Measurements from ENCODE around the gene FABP7. TPM values are rescaled to one million over a fixed set of nuclear protein-coding genes. Genes with fewer than 3 reads are reported as not detected.

FABP7 gene
- polyA plus RNA-seq, 4 donors = 0.16 to 1.0 TPM; not detected in 2

DNA sequence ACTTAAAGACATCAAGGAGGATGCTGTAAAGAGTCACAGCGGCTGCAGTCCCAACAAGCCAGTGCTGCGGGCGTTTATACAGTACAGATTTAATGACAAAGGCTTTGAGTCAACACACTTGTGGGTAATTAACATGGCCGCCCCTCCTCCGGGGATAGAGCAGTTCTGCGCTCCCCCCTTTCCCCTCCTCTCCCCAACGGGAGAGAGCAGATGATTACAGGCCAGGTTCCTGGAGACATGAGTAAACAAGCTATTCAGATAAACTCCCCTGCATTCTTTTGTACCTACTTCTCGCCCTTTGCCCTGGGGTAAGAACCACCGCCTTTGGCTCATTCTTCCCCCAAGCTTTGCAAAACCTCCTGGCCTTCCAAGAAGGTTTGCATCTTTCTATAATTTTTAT is 23.6 kb upstream of the FABP7 start:
- no peak for DNase-seq (ENCODE audit: low read depth in 4 of 4, low spot score in 2 of 4)

DNA sequence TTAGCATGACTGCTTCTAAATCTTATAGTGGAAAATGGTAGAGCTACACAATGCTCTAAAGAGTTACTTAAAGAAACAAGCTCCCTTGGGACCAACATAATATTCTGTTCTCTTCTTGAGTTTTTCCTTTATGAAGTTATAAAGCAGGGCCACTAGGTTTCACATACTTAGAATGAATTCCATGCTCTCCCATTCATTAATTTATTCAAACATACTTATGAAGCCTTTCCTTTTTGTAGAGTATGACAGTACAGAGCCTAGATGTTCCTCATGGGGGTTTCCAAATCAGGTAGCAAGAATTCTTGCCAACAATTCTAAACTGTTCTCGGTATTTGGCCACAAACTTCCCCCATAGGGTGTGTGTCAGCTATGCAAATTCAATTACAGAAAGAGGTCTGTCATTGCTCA is 20.6 kb upstream of the FABP7 start:
- no peak for DNase-seq (ENCODE audit: low read depth in 4 of 4, low spot score in 2 of 4)

DNA sequence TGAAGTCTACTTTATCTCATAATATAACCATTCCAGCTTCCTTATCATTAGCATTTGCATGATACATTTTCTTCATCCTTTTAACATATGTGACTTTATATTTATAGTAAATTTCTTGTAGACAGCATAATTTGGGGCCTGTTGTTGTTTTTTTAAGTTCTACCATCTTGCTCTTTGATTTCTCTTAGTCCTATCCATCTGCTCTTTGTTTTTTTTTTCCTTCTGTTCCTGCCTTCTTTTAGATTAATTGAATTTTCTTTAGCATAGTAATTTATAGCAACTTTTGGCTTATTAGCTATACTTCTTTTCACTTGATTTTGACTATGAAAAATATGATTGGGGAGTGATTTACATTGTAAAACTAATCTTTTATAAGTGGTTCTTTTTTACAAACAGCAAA is 19.2 kb upstream of the FABP7 start:
- DNase-seq (ENCODE audit: low read depth in 4 of 4, low spot score in 2 of 4) = no peak

DNA sequence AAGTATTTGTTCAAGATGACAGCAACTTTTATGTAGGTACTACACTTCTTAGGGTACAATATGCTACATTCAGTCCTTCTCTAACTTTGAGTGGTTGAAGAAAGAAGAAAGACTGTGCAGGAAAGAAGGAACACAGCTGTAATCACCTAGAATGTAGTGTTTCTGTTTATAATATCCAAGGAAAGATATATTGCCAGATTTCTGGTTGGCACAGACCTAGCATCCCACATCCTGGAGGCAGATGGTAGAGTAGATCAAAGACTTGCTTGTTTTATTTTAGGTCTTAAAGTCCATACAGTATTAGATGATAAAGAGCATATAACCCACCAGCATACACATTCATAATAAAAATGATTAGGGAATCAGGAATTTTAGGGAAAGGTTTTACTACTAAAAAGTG is 13.3 kb upstream of the FABP7 start:
- no peak for DNase-seq (ENCODE audit: low read depth in 4 of 4, low spot score in 2 of 4)

DNA sequence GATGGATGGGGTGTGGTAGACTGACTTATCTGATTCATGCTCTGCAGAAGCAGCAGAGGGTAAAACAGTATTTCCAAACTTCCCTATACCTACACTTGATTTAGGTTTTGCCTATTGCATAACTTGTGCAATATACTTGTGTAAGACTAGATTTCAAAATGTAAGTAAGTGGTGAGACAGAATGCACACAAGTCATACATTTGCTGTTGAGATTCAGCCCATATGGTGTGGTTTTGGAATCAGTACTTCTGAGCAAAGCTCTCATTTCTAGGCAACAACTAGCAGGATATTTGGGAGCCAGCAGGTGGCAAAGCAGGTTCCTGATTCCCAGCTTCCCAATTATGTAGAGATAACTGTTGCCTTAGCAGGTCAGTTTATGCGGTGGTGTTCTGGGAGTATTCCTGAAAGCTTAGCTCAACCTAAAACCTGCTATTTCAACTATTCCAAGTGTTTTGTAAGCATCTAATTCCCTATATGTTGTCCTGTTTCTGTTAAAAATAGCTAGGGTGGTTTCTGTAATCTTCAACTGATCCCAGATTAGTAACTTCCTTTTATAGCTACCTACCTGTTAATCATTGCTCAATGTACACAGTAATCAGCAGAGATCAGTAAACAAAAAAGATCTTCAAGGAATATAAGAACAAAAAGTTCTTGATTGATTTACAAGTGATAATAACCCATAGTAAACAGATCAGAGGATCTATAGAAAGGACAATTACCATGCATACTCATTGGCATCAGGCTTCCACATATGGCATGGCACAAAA is 8.5 kb upstream of the FABP7 start:
- DNase-seq (ENCODE audit: low read depth in 4 of 4, low spot score in 2 of 4) = no peak

DNA sequence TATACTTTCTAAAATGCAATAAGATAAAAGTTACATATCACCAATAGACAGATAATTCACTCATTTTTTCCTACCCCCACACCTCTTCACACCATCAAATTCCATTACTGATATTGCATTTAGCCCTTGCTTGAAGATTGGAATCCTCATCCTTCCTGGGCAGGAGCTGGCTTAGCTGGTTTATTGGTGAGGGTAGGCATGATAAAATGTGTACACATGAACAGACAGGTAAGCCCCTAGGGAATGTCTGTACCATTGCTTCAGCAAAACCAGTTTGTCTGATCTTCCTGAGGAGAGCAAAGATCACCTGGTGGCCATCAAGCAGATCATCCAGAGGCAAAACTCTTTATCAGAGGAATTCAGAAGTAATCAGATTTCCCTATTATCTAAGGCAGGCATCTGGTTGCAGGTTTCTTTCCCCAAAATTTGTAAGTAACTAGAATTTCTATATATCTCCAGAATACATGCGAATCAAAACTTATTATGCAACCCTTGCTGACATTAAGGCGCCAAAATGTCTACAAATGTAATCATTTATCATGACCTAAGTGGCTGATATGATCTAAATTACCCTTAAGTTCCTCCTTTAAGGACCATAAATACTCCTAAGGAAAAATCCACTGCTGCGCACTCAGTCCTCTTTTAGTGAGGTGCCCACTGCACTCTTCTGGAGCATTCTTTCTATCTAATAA is 6.6 kb upstream of the FABP7 start:
- no peak for DNase-seq (ENCODE audit: low read depth in 4 of 4, low spot score in 2 of 4)

DNA sequence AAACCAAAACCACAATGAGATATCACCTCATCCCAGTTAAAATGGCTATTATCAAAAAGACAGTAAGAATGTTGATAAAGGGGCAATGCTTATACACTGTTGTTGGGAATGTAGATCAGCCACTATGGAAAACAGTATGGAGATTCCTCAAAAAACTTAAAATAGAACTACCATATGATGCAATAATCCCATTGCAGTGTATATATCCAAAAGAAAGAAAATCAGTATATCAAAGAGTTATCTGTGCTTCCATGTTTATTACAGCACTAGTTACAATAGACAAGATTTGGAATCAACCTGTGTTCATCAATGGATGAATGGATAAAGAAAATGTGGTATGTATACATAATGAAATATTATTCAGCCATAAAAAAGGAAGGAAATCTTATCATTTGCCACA is 3.5 kb upstream of the FABP7 start:
- no peak for DNase-seq (ENCODE audit: low read depth in 4 of 4, low spot score in 2 of 4)

DNA sequence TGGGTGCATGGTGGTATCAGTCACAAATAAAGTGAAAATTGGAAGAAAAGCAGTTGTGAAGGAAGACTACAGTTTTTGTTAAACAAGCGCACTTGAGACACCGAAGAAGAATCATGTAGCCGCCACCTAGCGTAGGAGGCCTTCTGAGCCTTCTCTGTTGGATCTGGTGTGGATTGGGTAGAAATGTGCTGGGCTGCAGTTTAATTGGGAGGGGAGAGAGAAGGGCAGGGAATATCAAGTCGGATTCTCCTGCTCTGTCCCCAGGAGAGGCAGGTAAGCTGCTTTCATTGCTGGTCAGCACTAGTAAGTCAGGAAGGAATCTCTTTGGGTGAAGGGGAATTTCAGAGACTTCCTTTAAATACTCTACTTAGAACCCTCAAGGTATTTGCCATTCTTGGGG is 1.2 kb upstream of the FABP7 start:
- no peak for DNase-seq (ENCODE audit: low read depth in 4 of 4, low spot score in 2 of 4)

DNA sequence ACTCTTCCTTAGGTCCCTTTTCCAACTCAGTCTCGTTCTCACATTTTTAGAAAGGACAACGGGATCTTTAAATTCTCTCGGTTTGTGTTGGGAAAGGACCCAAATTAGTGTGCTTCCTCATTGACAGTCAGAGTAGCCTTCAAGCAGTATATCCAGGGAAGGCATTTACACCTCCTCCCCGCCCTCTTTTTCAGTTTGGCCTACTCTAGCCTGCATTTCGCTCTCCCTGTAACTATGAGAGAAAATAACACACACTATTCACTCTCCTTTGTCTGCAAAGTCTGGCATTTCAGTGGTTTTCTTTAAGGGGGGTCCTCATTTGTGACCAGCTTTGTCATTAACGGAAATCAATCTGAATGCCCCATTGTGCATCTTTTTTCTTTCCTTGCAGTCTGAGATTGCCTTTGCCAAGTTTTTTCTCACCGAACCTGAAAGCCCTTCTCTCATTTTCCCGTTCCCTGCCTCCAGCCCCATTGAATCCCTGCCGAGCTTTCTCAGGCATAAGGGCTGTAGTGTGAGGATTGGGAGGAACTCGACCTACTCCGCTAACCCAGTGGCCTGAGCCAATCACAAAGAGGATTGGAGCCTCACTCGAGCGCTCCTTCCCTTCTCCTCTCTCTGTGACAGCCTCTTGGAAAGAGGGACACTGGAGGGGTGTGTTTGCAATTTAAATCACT is 393 bp upstream of the FABP7 start:
- no peak for DNase-seq (ENCODE audit: low read depth in 4 of 4, low spot score in 2 of 4)

DNA sequence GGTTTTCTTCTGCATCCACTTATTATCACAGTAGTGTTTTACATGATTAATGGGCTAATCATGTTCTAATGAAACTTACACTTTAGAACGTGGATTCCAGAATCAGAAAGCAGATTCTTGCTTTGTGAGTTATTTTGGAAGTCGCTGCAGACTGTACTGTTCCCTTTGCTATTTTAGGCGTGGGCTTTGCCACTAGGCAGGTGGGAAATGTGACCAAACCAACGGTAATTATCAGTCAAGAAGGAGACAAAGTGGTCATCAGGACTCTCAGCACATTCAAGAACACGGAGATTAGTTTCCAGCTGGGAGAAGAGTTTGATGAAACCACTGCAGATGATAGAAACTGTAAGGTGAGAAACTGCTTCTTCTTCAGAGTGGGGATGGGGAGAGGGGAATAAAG is 598 bp downstream of the FABP7 start:
- no peak for DNase-seq (ENCODE audit: low read depth in 4 of 4, low spot score in 2 of 4)

DNA sequence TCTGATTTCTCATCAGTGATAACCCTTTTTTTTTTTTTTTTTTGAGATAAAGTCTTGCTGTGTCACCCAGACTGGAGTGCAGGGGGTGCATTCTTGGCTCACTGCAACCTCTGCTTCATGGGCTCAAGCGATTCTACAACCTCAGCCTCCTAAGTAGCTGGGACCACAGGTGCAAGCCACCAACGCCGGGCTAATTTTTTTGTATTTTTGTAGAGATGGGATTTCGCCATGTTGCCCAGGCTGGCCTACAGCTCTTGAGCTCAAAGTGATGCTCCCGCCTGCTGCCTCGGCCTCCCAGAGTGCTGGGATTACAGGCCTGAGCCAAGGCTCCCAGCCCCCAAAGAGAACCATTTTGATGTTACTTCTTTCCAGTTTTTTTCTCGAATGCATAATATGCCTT is 2.2 kb downstream of the FABP7 start:
- no peak for DNase-seq (ENCODE audit: low read depth in 4 of 4, low spot score in 2 of 4)

DNA sequence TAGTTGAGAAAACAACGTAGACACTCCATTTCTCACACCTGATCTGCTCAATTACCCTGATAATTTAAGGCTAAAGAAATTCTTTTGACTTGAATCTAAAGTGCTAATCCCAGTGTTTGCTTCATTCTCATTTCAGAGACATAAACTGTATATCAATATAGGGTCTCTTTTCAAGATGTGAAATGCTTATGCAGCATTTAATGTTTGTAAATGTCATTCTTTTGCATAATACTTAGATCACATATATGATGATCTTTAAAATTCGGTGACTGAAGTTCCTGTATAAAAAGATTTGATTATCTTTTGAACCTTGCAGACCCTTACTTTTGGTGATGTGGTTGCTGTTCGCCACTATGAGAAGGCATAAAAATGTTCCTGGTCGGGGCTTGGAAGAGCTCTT is 3.9 kb downstream of the FABP7 start:
- no peak for DNase-seq (ENCODE audit: low read depth in 4 of 4, low spot score in 2 of 4)

DNA sequence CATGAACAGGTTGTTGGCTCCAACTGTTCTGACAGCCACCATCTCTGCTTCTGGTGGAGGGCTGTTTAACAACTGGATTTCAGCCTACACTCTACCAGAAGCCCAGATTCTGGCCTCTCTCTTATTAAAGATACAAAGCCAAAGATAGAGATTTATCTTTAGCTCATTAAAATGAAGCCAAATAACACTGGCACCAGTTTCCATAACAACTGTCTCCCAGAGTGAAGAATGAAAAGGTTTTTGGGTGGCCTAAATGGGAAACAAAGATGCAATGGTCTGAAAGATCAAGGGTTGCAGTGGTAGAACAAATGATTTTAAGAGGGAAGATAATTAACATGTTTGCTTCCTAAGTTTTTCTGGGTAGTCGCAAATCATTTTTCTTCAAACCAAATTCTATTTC is 6.4 kb downstream of the FABP7 start:
- DNase-seq (ENCODE audit: low read depth in 4 of 4, low spot score in 2 of 4) = no peak

DNA sequence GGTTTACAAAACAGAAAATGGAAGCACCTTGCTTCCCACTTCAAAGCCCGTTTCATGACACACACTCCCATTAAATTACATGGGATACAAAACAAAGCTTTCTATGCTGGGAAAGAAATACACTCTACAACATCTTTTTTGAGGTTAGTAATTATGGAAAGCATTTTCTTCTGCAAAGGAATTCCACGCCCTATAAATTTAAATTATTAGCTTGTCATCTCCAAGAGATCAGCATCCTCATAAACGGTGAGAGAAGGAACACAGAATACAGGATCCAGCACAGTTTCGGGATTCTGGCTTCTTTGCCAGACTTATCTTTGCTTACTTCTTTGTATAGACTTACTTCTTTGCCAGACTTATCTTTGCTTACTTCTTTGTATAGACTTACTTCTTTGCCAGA is 8.2 kb downstream of the FABP7 start:
- DNase-seq (ENCODE audit: low read depth in 4 of 4, low spot score in 2 of 4) = no peak

DNA sequence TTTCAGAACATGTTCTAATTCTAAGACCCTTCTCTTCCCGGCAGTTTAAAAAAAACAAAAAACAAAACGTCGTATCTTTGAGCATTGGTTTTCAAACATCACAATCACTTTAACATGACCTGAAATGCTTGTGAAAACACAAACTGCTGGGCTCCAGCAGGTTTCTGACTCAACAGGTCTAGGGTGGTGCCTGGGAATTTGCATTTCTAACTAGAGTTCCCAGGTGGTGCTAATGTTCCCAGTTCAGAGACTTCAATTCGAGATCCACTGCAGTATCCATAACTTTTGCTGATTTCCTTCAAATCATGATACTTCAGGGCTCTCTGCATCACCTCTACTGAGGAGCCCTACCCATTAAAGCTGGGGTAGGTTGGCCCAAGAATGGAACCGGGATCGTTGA is 8.7 kb downstream of the FABP7 start:
- DNase-seq (ENCODE audit: low read depth in 4 of 4, low spot score in 2 of 4) = no peak

DNA sequence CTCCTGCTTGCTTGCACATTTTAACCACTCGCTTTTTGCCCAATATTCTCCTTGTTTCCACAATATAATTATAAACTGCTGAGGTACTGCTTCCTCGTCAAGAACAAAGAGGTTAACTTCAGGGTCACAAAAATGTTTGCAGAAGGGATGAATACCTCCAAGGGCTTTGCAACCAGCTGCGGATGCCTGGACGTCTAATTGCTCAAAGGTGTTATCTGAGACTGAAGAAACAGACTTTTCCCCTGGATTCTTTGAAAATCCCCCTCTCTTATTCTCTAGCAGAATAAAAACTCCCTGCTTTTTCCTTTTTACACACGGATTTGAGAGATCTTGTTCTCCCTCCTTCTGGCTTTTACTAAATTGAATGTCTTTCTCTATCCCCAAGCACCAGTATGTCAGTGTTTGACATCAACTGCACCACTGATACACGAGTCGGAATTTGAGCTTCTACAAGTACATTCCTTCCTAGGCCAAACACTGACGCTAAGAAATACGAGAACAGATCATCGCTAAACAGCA is 9.2 kb downstream of the FABP7 start:
- DNase-seq (ENCODE audit: low read depth in 4 of 4, low spot score in 2 of 4) = peak in 1 of 4 donors; percentile 79

DNA sequence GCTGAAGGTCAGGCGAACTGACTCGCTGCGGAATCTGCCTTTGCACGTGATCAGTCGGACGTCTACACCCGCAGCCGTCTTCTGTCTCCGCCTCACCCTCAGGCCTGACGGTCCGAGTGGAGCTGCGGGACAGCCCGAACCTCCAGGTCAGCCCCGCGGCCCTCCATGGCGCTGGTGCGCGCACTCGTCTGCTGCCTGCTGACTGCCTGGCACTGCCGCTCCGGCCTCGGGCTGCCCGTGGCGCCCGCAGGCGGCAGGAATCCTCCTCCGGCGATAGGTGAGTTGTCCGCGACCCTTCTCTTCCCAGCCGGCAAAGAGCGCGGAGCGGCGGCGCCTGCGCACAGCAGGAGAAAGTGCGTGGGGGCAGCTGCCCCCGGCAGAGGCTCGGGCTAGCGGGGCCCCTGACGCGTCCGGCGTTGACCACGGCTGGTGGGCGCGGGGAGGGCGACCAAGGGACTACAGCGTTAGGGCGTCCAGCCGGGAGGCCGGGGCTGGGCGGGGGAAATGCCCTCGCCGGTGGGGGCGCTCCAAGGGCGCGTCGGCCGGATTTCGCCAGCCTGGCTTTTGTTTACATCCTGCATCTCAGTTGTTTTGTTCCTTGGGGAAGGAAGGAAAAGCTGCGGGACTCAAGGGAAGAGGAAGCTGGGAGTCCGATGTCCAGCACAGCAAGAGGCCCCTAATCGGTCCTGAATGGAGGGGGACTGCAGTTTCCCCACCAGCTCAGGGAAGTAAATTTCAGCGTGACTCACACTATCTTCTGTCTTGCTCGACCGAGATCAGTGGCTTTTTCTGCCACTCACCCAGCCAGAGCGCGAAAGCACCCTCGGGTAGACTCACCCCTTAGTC is 9.9 kb downstream of the FABP7 start, which contains the start of gene SMPDL3A:
Gene SMPDL3A, plus strand, starts transcription at position 77 of the 846 bp plus-strand sequence. Its CDS starts 89 bp downstream, at position 166.
- DNase-seq (ENCODE audit: low read depth in 4 of 4, low spot score in 2 of 4) = peak; percentile 61 to 68 (median 62)

DNA sequence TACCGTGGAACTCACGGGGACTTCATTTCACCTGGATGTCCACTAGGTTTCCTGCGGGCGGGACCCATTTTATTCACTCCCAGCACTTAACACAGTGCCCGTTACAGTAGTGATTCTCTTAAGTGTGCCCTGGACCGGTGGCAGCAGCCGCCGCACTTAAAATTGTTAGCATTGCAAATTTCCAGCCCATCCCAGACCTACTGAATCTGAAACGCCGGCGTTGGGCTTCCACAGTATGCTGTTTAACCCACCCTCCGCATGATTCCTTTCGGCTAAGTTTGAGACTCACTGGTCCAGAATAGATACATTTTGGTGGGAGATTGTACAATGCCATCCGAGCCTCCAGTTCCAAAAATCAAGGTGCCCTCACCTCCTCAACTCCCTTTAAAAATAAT is 10.5 kb downstream of the FABP7 start:
- no peak for DNase-seq (ENCODE audit: low read depth in 4 of 4, low spot score in 2 of 4)

DNA sequence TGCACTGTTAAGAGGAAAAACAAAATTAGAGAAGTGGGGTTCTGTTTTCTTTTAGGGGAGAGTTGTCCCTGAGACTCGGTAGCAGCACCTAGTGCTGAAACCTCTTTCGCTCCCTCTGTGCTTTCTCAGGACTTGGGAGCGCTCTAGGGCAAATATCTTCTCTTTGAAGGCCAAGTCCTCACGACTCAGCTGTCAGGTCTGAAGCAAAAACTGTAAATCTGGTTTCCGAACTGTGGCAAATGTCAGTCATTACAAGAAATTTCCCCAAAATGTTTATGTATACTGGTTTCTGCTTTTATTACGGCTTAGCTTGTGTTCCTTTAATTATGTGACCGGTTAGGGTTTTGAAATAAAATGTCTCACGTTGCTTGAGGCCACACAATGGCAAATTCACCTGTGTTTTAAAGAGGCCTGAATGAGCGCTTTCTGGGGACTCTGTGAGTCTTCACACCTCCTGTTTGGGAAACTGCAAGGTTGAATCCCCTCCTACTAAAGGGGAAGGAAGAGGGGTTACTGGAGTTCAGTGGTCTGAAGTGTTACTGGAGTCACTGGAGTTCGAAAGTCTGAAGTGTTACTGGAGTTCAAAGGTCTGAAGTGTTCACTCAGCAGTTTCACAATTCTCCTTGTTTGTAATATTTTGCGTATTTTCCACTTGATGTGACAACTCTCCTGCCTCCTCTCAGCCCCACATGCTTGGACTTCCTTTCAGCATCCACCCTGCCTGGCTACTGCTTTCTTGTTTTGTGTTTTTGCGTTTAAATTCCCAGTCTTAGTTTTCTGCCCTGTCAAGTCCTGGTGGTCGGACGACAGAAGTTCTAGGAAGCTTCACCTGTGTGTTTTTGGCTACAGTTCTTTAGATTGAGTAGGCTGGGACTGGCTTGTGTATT is 11.2 kb downstream of the FABP7 start:
- DNase-seq (ENCODE audit: low read depth in 4 of 4, low spot score in 2 of 4) = no peak

DNA sequence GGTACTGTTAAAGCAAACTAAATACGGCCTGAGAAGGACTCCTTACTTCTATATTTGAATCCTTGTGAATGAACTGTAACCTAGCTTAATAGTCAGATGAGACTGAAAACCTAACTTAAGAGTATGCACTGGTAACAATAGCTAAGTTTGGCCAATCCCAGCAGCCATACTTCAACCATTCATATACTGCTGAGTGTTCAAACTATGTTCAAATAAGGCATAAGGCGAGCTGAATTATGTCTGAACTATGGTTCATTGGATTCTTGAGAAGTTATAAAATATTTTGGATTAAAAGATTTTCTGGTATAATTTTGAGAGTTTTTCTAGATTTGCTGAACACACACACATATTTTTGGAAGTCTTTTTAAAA is 11.8 kb downstream of the FABP7 start:
- no peak for DNase-seq (ENCODE audit: low read depth in 4 of 4, low spot score in 2 of 4)
